HG03439 (cell line): ENCODE results near the gene TGM1.
A peak's percentile ranks its signal among the peaks of the same experiment; 100 is the strongest.
"Not testable (repeated sequence)": the region's sequence is repeated elsewhere in the genome, so short reads cannot be mapped to it uniquely, and the experiment has no call there.

Experiments
- ATAC-seq: cut with Tn5 transposase; IDR thresholded peaks from one replicate; pipeline ENCODE4 v1.9.1; 2021; ENCODE audit warnings: mild to moderate bottlenecking, moderate library complexity; ENCODE audit not compliant: unreplicated experiment

TGM1 gene

DNA sequence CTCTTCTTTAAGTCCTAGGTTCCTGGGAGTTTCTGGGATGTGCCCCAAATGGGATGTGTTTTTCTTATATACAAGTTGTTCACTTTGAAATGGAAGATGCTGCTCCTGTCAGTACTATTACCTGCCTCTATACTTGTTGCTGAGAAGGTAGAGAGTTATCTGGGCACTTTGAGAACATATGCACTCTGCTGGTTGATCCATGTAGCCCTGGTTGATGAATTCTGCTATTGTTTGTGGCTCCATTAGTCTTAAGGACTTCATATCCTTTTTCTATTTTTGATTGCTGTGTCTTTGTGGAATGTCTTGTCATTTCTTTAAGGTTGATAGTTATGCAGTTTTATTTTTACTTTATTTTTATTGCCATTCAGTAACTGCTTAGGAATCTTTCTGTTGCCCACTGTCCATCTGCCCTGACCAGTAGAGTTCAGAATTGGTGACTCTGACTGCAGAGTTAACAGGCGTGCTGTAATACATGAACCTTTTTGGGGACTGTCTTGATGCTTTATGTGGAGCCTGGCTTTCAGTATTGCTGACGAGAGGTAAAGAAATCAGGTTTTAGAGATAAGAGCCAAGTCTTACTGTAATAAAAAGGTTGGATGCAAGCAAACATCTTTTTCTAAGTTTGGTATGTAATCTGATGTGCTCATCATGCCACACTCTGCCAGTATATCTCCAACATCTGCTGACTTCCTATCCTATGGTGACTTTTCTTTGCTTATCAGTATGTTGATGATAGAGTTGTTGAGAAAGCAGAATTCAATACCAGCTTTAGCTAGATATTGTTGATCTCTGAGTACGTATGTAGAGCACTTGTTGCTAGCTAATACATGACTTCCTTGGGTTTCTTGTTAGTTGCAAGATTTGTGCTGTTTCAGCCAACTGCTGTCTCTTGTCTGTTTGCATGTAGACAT, 28.6 kb downstream of the TGM1 start:
- no peak for ATAC-seq

DNA sequence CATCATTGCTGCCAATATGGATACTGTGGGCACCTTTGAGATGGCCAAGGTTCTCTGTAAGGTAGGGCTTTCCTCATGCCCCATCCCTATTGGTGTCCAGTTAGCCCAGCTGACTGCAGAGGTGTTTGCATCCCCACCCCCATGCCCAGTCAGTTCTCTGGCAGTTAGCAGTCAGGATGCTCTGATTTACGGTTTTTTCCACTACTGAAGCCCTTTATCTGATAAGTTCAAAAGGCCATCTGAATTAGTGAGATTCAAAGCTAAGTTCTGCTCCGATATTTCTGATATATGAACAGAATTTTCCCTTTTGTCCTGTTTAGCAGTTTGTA, 29.5 kb downstream of the TGM1 start:
- no peak for ATAC-seq

DNA sequence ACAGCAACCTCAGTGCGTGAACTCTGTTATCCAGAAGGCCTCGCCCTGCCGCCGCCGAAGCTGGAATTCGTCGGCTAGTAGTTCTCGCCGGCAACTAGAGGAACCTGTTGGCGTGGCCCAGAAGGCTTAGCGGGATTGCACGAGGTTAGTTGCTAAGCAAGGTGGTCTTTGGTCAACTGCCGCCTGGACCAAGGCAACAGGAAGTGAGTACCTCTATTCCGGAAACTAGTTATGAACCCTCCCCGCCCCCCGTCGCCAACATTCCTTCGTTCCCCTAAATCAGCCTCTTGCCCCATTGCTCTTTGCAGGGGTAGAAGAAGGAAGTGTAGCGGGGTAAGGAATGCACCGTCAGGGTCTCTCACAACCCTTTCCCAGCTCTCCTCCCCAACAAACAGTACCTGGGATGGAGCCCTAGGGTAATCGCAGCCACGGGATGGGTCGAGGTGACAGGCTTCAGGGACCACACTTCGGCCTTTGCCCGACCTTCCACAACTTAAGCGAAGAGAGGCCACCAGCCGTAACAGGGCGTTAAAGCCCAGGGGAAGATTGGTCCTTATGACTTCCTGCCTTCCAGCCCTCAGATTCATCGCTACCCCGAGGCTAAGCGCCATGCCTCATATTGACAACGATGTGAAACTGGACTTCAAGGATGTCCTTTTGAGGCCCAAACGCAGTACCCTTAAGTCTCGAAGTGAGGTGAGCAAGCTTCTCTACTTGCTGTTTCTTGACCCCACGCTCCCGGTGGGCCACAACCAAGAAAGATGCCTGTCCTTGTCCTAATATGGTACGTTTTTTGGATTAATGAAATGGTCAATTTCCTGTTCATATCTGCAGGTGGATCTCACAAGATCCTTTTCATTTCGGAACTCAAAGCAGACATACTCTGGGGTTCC, 30.1 kb downstream of the TGM1 start, which contains the start of gene GMPR2:
Gene GMPR2, plus strand, starts transcription at position 285 of the 893 bp plus-strand sequence. Its CDS starts 325 bp downstream, at position 610.
- ATAC-seq, result peak; percentile 47

DNA sequence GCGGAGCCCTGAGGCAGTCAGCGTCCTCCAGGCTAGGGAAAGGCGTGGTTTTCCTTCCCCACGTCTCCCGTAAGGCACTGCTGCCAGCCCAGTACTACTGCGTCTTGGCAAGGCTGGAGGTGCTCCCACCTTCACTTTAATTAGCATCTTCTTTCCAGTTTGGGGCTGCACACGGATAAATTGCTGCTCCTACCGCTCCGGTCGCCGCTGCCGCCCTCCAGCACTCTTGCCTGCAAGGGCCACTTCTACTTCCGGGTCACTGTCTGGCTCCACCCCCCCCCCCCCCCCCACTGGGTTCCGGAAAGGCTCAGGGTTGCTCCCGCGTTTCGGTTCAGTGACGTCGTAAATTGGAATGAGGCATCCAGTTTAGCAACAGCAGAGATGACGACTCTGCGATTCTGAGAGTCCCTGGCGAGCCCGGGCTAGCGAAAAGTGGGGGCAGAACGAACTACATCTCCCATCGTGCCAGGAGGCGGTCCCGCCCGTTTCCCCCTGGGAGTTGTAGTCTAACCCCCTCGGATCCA, 30.8 kb downstream of the TGM1 start, which contains the start of gene NEDD8:
Gene NEDD8, minus strand, starts transcription at position 247 of the 524 bp plus-strand sequence. Its CDS starts 100 bp downstream, at position 147.
- peak; percentile 67 for ATAC-seq

DNA sequence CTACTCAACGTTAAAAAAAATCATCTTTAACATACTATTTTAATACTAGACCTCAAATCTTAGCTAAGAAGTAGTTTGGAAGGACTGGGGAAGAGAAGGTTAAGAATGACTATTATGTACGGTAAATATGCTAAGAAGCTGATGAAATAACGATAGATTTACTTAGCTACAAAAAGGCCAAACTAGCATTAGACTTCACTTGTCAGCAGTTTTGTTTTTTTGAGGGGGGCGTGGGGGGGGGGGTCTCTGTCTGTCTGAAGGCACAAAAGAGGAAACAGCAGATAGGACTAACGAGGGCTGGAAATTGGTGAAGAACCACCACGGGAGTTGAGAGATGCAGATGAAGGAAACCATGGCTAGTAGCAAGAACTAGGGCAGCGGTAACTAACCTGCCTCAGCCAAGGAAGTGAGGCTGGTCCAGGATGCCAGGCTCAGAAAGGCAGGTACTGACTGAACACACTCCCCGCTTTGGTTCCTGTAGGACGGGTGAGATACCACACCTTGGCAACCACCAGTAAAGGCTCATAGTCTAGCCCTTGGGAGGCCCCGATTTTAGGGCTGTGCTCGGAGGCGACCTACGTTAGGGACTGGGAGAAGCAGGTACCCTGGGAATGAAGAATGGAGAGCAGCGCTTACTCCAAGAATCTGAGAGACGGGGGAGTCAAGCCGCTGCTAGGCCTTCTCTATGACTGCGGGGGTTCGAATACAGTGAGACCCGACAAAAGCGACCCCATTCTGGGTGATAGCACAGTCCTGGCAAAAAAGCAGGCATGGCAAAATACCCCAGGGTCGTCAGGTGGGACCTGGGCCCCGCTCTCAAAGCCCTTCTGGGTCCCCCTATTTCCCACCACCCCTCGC, 31.5 kb downstream of the TGM1 start:
- peak; percentile 16 for ATAC-seq

DNA sequence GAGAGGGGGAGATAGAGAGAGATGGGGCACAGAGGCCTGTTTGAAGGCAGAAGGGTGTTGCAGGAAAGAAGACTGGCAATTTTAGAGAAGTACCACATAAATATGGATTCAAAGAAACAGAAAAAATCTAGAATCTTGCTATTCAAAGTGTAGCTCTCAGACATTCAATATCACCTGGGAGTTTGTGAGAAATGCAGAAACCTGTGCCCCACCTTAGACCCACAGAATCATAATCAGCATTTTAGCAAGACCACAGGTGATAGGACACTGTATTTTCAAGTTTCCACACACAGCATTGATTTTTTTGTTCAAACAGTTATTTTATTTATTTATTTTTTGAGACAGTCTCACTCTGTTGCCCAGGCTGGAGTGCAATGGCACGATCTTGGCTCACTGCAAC, 34.1 kb downstream of the TGM1 start:
- no peak for ATAC-seq

DNA sequence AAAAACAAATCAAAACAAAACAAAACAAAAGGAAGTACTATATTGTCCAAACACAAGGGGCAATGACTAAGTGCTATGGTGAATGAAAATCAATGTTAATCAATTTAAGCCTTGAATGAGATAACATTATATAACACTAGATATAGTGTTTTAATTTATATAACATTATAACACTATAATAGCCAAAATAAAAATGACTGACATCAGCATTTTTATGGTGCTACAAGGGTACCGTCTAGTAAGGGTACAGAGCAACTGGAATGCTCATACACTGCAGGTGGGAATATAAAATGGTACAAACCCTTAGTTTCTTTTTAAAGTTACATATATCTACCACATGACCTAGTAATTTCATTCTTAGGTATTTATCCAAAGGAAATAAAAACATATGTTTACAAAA, 36.5 kb downstream of the TGM1 start:
- no peak for ATAC-seq

DNA sequence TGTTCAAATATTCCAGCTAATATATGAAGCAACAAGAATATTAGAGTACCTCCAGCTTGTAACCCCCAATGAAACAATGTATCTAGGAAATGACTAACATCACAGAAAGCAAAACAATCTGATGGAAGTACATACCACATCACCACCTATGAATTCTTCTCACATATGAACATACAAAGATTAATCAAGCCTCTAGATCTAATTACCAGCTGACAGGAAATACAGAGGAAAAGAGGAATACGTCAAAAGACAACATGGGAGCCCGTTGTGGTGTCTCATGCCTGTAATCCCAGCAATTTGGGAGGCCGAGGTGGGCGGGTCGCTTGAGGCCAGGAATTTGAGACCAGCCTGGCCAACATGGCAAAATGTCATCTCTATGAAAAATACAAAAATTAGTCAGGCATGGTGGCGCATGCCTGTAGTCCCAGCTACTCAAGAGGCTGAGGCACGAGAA, 38.3 kb downstream of the TGM1 start:
- ATAC-seq, result no peak

DNA sequence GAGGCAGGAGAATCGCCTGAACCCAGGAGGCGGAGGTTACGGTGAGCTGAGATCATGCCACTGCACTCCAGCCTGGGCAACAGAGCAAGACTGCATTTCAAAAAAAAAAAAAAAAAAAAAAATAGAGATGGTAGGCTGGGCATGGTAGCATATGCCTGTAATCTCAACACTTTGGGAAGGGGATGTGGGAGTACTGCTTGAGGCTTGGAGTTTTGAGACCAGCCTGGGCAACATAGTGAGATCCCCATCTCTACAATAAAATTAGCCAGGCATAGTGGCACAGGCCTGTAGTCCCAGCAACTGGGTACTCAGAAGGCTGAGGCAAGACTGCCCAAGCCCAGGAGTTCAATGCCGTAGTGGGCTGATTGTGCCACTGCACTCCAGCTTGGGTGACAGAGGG, 40.0 kb downstream of the TGM1 start:
- not testable (repeated sequence) for ATAC-seq

DNA sequence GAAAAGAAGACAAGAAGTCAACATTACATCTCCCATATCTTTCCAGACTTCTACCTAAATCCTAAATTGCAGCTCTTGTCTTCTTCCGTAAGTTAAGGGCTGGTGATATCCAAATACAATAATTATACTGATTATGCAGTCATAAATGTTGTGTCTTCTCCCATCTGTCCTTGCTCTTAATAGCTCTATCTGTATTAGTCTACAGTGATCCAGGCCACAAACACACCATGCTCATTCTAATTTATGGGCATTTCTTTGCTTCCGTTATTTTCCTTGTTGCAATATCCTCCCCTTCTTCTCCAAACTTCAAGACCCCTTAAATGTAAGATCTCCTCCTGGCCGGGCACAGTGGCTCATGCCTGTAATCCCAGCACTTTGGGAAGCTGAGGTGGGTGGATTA, 43.5 kb downstream of the TGM1 start:
- ATAC-seq, result no peak

DNA sequence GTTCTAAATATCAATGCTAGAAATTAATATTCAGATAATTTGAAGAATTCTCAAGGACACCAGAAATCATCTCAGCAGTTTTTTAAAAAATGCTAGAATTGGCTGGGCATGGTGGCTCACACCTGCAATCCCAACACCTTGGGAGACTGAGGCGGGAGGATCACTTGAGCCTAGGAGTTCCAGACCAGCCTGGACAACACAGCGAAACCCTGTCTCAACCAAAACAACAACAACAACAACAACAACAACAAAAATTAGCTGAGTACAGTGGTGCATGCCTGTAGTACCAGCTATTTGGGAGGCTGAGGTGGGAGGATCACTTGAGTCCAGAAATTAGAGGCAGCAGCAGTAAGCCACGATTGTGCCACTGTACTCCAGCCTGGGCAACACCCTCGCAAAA, 43.9 kb downstream of the TGM1 start:
- no peak for ATAC-seq

DNA sequence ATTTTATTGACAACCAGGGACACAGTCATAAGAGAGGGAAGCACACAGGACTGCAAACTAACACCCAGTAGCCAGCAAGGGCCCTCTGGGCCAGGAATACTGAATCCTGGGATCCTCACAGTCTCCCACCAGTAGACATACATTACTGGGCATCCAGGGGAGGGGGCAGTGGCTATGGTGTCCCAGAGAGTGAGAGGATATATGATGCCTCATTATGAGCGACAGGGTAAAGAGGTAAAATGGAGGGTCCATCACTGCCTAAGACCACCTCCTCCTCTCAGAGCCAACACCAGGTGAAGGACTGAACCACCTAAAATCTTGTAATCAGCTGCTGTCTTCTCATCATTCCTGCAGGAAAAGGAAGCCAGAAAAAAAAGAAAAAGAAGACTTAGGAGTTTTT, 46.1 kb downstream of the TGM1 start:
- ATAC-seq, result not testable (repeated sequence)

DNA sequence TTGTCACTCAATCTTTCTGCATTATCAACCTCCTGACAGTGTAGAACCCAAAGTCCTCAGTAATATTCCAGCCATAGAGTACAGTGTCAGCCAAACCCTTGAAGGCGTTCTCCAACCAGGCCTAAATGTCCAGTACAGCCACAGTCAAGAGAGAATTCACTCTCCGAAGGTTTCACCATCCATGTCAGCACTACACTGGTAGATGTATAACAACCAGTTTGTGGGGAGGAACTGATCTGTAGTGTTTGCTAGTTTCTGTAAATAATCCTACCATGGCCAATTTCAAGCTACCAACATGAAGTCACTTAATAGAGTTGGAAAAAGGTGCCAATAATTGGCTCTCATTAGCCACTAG, 46.7 kb downstream of the TGM1 start:
- no peak for ATAC-seq

DNA sequence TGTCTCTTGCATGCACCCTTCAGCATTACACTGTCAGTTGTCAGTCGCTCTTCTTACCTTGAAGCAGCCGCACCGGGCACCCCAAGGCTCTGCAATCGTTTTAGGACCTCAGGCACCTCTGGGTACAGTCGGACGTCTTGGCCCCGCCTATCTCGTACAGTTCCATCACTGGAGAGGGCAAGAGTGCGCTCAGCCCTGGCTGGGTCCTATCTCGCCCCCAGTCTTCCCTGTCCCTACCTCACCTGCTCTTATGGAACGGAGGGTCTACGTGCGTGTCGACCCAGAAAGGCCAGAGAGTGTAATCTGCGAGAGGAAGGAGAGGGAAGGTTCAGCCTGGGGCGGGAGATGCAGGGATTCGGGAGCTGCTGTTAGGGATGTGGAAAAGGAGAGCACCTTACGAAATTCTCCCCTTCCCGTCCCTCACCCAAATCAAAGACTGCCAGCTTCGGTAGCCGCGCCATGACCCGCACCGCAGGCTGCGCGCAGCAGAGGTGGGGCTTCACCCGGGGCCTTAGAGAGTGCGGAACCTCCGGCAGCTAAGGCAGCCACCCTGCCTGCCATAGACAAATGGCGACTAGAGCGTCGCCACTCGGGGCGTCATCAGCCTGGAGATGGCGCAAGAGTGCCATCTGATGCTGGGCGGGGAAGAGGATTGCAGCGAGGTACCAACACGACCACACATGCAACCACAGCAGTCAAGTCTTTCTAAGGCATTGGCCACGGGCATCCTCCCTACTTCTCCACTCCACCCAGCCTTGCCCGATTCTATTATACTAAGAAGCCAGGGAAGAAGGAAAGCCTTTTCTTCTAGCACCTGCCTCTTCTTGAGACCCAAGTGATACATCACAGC, 47.3 kb downstream of the TGM1 start, which contains the start of gene MDP1:
Gene MDP1, minus strand, starts transcription at position 572 of the 850 bp plus-strand sequence. Its CDS starts 111 bp downstream, at position 461.
- ATAC-seq, result peak; percentile 57

DNA sequence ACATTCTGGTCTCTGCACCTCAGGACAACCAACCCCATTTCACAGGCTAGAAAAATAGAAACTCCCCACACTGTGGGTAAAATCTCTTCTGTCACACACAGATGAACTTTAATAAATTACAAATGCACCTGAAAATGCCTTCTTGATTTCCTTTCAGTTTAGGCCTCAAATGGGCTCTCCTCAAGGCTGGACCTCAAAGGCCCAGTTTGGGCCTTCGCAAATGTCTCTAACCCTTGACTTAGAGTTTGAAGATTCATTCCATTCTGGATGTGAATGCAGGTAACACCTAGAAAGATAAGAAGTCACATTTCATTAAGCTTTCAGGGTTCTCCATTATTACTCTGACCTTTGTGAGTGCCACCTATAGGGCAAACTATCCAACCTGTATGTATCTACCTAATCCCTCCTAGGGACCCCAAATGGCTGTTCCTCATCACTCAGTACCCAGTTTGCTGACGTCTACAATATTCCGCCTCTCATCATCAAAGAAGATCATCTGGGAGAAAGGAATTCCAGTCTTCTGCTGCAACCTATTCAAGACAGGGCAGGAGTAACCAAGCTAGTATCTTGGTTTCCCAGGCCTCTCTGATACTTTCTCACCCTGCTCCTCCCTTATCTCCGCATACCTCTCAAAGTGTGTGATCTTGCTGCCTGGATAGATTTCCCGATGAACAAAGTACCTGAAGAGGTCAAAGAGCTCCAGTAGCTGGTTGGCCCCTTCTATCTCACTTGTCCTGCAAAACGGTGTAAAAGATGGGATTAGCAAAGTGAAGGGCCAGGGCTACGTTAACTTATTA, 48.9 kb downstream of the TGM1 start:
- ATAC-seq, result no peak

DNA sequence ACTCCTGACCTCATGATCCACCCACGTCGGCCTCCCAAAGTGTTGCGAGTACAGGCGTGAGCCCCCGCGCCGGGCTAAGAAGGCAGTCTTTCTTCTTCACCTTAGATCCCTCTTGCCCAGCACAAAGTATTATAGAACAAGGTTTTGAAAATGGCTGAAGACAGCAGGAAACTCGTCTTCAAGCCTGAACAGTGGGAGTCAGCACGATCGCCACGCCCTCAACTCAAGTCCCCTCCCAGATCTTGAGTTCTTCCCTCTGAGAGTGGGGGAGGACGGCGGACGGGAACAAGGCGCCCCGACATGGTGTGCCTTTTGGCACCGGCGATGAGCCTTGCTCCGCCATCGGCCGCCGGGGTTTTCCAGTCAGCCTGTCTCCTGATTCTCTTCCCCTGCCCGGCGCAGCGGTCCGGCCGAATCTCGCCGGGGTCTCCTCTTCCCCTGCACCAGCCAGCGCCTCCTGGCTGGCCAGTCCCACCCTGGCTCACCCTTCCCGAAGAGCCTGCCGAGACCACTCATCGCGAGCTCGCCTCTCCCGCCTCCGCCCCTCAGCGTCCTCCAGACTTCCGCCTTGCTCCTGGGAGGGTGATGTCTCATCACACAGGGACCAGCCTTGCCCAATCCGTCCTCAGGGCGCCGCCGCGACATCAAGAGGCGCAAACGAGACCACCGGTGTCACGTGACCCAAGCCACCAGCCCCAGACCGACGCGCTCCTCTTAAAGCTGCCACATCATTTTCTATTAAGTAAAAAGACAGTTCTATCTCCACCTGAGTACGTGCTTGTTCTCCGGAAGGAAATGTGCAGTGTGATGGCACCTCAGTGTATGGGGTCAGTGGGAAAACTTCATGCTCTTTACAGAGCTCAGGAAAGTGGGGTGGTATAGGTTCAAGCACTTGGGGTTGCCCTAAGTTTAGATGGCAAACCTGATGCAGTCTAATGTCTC, 49.8 kb downstream of the TGM1 start, which contains the start of gene CHMP4A:
Gene CHMP4A, minus strand, starts transcription at position 565 of the 942 bp plus-strand sequence. Its CDS starts 49 bp downstream, at position 516.
- peak; percentile 79 for ATAC-seq

DNA sequence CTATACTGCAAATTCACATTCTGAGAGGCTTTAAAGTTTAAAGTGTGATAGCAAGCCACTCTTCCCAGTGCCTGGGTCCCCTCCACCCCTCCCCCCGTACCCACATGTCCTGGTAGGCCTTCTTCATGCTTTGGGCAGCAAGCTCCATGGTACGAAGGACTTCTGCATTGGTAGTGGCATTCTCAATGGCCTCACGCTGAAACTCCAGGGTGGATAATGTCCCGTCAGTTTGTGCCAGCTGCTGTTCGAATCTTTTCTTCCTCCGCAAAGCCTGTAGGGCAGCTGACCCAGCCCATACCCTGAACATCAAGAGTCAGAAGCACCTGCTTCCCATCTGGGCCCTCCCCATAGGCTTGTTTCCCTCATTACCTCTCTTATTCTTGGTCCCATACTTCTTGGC, 51.7 kb downstream of the TGM1 start:
- ATAC-seq, result no peak
